HepG2 (cell line): ENCODE data around the gene LRRN4CL. TPM values are rescaled to one million over a fixed set of nuclear protein-coding genes. Genes with fewer than 3 reads are reported as not detected.

Experiments
- ATF4 ChIP-seq, 2 experiments: fragments of 450-650 bp in 1 of 2; sonication (generic) in 1 of 2; formaldehyde crosslinking; IDR thresholded peaks; 2 replicates each; pipeline versions ENCODE4 v1.5.0 to v1.8.0; 2020 to 2022; ENCODE audit warnings: mild to moderate bottlenecking in 1 of 2, missing genetic modification reagents in 1 of 2
- ELK4 ChIP-seq: sonication (generic); formaldehyde crosslinking; IDR thresholded peaks from 2 replicates; pipeline ENCODE4 v1.9.0; 2021; ENCODE audit warnings: missing genetic modification reagents, borderline replicate concordance
- FOXM1 ChIP-seq: sonication (generic); formaldehyde crosslinking; IDR thresholded peaks from 2 replicates; pipeline ENCODE4 v1.5.0; 2020; ENCODE audit warnings: missing genetic modification reagents
- IRF1 ChIP-seq: sonication (generic); formaldehyde crosslinking; IDR thresholded peaks from 2 replicates; pipeline ENCODE4 v1.4.0; 2020; ENCODE audit warnings: low read depth, mild to moderate bottlenecking, missing genetic modification reagents
- MED1 ChIP-seq: sonication (generic); formaldehyde crosslinking; IDR thresholded peaks from 2 replicates; pipeline ENCODE4 v1.4.0; 2020; ENCODE audit warnings: missing genetic modification reagents
- SNAPC2 ChIP-seq: sonication (generic); formaldehyde crosslinking; IDR thresholded peaks from 2 replicates; pipeline ENCODE4 v1.8.1; 2022; ENCODE audit warnings: mild to moderate bottlenecking, missing genetic modification reagents
- STAG1 ChIP-seq: sonication (generic); formaldehyde crosslinking; IDR thresholded peaks from 2 replicates; pipeline ENCODE4 v1.4.0; 2020; ENCODE audit warnings: missing genetic modification reagents
- THAP9 ChIP-seq: sonication (generic); formaldehyde crosslinking; IDR thresholded peaks from 2 replicates; pipeline ENCODE4; 2020; ENCODE audit warnings: missing genetic modification reagents, mild to moderate bottlenecking, borderline replicate concordance
- ZNF121 ChIP-seq: sonication (generic); formaldehyde crosslinking; IDR thresholded peaks from 2 replicates; pipeline ENCODE4 v1.5.0; 2020; ENCODE audit warnings: mild to moderate bottlenecking, missing genetic modification reagents
- ZNF709 ChIP-seq: sonication (generic); formaldehyde crosslinking; IDR thresholded peaks from 2 replicates; pipeline ENCODE4 v1.5.0; 2020; ENCODE audit warnings: mild to moderate bottlenecking, missing genetic modification reagents
- ZSCAN9 ChIP-seq: IDR thresholded peaks from 2 replicates; pipeline ENCODE4 v1.6.1; 2016; ENCODE audit warnings: borderline replicate concordance
- polyA plus RNA-seq, 8 experiments: library from polyadenylated mRNA; depleted of rRNA in 3 of 8; stranded (reverse) in 7 of 8; unstranded in 1 of 8; fragments of >200 nt; fragmentation: Illumina TruSeq in 4 of 8; extraction: Trizol in 4 of 8; gene quantifications; 2 replicates each; pipeline versions ENCODE4 v1.2.1 to v1.2.3, GENCODE V29; 2011 to 2016; ENCODE audit warnings: low read depth in 4 of 8, missing spikeins in 1 of 8, mixed read lengths in 1 of 8; ENCODE audit not compliant: insufficient read depth in 1 of 8
- total RNA-seq, 5 experiments: library from RNA; depleted of rRNA; stranded (reverse); fragments of >200 nt; fragmentation: Illumina TruSeq; extraction: Trizol; gene quantifications; 2 replicates each; pipeline ENCODE4 v1.2.3, GENCODE V29; 2016; ENCODE audit warnings: low read depth in 1 of 5
- TF ChIP-seq, protein P1 (sequence below): sonication (generic); formaldehyde crosslinking; IDR thresholded peaks from 2 replicates; pipeline ENCODE4 v1.4.0; 2020; ENCODE audit warnings: low read depth, missing genetic modification reagents
- TF ChIP-seq, protein P2 (sequence below): IDR thresholded peaks from 2 replicates; pipeline ENCODE4 v1.6.1; 2018; ENCODE audit warnings: missing genetic modification reagents, mild to moderate bottlenecking, missing compliant biosample characterization
- TF ChIP-seq, protein P3 (sequence below), 2 experiments: sonication (generic) in 1 of 2; formaldehyde crosslinking in 1 of 2; IDR thresholded peaks; 2 replicates each; pipeline versions ENCODE4 v1.5.1 to v1.6.1; 2011 to 2020; ENCODE audit warnings: borderline replicate concordance in 1 of 2, low read depth in 1 of 2, low read length in 1 of 2, mild to moderate bottlenecking in 1 of 2, missing genetic modification reagents in 1 of 2, moderate library complexity in 1 of 2

The LRRN4CL gene
- total and polyA plus RNA-seq, 2 of the 13 experiments (the other 11 are each of a cell fraction or from before 2014, with no cell fraction given): 0.11 TPM; not detected in 1

GRCh38 chr11:62664405-62665074, 24.8 kb downstream of the LRRN4CL start (continued):
- TF ChIP-seq, protein P1, sequence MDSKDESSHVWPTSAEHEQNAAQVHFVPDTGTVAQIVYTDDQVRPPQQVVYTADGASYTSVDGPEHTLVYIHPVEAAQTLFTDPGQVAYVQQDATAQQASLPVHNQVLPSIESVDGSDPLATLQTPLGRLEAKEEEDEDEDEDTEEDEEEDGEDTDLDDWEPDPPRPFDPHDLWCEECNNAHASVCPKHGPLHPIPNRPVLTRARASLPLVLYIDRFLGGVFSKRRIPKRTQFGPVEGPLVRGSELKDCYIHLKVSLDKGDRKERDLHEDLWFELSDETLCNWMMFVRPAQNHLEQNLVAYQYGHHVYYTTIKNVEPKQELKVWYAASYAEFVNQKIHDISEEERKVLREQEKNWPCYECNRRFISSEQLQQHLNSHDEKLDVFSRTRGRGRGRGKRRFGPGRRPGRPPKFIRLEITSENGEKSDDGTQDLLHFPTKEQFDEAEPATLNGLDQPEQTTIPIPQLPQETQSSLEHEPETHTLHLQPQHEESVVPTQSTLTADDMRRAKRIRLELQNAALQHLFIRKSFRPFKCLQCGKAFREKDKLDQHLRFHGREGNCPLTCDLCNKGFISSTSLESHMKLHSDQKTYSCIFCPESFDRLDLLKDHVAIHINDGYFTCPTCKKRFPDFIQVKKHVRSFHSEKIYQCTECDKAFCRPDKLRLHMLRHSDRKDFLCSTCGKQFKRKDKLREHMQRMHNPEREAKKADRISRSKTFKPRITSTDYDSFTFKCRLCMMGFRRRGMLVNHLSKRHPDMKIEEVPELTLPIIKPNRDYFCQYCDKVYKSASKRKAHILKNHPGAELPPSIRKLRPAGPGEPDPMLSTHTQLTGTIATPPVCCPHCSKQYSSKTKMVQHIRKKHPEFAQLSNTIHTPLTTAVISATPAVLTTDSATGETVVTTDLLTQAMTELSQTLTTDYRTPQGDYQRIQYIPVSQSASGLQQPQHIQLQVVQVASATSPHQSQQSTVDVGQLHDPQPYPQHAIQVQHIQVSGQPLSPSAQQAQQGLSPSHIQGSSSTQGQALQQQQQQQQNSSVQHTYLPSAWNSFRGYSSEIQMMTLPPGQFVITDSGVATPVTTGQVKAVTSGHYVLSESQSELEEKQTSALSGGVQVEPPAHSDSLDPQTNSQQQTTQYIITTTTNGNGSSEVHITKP (CRISPR knock-in tag): no peak
- TF ChIP-seq, protein P2, sequence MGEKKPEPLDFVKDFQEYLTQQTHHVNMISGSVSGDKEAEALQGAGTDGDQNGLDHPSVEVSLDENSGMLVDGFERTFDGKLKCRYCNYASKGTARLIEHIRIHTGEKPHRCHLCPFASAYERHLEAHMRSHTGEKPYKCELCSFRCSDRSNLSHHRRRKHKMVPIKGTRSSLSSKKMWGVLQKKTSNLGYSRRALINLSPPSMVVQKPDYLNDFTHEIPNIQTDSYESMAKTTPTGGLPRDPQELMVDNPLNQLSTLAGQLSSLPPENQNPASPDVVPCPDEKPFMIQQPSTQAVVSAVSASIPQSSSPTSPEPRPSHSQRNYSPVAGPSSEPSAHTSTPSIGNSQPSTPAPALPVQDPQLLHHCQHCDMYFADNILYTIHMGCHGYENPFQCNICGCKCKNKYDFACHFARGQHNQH (CRISPR knock-in tag): no peak
- TF ChIP-seq STAG1 (CRISPR knock-in tag) (no peak), ZNF709 (no peak), ELK4 (CRISPR knock-in tag) (no peak), IRF1 (CRISPR knock-in tag) (no peak), FOXM1 (CRISPR knock-in tag) (no peak), ZNF121 (CRISPR knock-in tag) (0 out of 2 replicates have a peak, but pooled peaks have one; percentile 19), THAP9 (CRISPR knock-in tag) (no peak; the same call in 1 of the 2 replicates), ZSCAN9 (CRISPR knock-in tag) (no peak), ATF4 (CRISPR knock-in tag; IDR thresholded peaks at IDR 0.05) (0 out of 4 replicates have a peak, but pooled peaks of 1 of the 2 experiments have one; percentile 2), MED1 (CRISPR knock-in tag) (peak; percentile 29; the same call in 1 of the 2 replicates), SNAPC2 (CRISPR knock-in tag) (no peak)
- TF ChIP-seq, protein P3, sequence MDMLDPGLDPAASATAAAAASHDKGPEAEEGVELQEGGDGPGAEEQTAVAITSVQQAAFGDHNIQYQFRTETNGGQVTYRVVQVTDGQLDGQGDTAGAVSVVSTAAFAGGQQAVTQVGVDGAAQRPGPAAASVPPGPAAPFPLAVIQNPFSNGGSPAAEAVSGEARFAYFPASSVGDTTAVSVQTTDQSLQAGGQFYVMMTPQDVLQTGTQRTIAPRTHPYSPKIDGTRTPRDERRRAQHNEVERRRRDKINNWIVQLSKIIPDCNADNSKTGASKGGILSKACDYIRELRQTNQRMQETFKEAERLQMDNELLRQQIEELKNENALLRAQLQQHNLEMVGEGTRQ (IDR thresholded peaks at IDR 0.05; ENCODE audit: low read depth, low read length): no peak
- TF ChIP-seq, protein P3 (CRISPR knock-in tag; IDR thresholded peaks at IDR 0.05; ENCODE audit: borderline replicate concordance): no peak
